ENCODE measurements around the gene UBA1.
"Not testable (repeated sequence)": the region's sequence is repeated elsewhere in the genome, so short reads cannot be mapped to it uniquely, and the experiment has no call there.

UBA1 gene

DNA sequence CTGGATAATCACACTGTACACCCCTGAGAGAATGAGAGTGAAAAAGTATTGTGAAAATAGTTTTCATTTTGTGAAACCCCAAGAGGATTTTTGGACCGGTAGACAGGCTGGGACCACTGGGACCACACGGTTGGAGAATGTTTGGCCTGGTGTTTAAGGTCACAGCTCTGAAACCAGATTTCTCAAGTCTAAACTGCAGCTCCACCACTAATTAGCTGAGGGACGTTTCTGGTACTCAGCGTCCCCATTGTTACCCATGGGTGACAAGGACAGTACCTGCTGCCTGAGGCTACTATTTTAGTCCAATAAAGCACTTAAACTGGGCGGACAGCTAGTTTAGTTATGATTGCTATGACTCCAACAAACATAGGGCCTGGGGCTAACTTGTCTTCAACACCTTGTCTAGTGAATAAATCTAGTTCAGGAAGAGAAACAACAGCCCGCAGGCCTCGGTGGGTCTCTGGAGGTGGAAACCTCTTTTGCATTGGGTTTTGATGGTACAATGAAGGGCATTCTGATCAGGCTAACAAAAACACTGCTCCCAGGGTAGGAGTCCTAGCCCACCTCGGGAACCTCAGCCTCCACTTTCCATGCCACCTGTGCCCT is 38.7 kb downstream of the UBA1 start:
- DNase-seq = no peak

DNA sequence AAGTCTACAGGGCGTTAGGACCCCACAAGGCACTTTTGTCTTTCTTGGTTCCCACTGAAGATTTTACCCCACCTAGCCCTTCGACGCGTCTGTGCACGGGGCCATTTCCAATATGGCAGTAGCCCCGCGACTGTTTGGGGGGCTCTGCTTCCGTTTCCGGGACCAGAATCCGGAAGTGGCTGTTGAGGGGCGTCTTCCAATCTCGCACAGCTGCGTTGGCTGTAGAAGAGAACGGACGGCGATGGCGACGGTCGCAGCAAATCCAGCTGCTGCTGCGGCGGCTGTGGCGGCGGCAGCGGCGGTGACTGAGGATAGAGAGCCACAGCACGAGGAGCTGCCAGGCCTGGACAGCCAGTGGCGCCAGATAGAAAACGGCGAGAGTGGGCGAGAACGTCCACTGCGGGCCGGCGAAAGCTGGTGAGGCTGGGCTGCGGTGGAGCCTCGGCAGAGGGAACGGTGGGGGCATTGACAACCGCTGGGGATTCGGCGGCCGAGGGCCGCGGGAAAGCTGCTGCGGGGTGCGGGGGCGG is 39.2 kb downstream of the UBA1 start, which contains the start of gene USP11:
TSS of gene USP11 (plus strand) at position 207 of the 530 bp plus-strand sequence. CDS start at position 242, 35 bp downstream.
- DNase-seq = peak; percentile 82

DNA sequence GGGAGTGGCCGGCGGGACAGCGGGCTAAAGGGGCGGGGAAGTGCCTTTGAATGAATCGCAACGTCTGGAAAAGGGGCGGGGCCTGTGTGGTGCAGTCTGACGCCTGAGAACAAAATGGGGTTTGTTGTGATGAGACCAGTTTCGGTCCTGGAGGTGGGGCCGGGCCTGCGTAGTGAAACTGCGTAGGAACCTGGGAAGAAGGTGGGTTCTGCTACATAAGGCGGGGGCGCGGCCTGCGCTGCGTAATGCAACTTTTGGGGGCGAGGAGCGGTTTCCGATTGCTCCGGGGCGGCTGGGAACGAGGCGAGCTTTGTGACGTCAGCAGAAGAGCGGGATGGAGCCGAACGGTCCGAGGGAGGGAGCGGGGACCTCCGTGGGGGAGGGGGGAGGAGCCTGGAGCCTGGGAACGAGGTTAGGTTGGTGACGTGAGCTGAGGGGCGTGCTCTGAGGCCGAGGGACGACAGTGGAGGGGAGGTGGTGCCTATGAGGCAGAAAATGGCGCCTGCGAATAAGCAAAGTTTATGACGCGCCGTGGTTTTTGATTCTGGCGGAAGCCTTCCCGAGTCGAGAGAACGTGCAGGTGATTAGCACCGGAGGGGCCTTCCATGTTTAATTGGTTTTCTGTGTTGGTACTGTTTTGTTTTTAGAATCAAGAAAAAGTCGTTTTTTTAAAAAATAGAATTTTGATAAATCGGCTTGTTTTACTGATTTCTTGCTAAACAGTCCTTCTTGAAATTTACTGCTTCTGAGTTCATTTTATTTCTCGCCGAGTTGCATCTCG is 39.9 kb downstream of the UBA1 start:
- DNase-seq = peak; percentile 97

DNA sequence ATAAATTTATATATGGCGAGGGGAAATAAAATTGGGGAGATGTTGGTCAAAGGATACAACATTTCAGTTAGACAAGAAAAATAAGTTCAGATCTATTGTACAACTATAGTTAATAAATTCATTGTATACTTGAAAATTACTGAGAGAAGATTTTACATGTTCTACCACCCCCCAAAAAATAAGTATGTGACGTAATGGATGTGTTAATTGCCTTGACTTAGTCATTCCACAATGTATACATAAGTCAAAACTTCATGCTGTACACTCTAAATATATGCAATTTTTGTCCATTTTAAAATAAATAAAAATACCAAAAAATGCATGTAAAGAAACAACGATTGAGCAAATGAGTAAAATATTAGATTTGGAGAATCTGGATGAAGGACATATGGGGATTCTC is 41.0 kb downstream of the UBA1 start:
- no peak for DNase-seq

DNA sequence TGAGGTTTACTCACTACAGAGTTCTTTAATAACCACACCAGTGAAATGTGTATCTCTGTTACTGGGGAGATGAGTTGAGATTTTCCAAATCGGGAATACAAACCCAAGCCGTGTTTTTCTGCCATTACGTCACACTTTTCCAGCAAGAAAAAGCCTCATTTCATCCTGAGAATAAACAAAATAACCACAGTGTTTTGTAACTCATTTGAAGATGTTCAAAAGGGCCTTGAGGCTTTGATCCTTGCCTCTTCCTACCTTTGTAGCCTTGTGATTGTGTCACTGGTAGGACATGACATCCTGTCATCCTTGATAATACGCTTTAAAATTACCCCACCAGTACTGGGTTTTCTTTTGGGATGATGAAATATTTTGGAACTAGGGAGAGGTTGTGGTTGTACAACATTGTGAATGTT is 42.1 kb downstream of the UBA1 start:
- no peak for DNase-seq

DNA sequence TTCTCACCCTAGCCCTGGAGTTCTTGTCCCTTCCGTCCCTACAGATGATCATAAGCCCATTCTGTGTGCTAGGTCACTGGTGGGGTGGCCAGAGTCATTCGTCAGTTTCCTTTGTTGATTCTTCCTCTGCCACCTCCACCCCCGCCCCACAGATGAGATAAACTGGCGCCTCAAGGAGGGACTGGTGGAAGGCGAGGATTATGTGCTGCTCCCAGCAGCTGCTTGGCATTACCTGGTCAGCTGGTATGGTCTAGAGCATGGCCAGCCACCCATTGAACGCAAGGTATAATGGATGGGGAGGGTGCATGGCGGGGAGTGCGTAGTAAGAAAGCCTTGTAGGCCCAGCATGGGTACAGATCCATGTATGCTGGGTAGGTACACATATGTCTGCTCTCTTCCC is 45.6 kb downstream of the UBA1 start:
- no peak for DNase-seq

DNA sequence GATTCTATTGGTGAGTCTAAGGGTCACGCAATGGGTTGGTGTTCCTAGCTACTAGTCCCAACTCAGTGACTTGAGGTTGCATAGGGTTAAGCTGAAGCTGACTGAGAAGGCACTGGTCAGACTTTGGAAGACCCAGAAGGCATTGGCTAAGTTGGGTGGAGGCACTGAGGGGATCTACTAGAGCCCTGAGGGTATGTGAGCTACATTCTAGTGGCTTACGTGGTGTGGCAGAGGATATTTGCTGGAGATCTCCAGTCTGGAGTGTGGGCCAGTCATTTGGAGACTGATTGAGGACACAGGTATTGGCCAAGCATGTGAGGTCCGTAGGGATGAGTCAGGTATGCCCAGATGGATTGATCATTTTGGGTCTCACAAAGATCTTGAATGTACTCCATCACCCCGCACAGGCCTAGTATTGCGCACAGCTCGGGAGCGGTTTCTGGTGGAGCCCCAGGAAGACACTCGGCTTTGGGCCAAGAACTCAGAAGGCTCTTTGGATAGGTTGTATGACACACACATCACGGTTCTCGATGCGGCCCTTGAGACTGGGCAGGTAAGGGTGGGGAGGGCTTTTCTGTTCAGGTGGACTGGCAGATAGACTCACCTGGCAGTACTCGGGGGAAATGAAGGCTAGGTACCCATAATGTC is 46.4 kb downstream of the UBA1 start:
- DNase-seq = no peak

DNA sequence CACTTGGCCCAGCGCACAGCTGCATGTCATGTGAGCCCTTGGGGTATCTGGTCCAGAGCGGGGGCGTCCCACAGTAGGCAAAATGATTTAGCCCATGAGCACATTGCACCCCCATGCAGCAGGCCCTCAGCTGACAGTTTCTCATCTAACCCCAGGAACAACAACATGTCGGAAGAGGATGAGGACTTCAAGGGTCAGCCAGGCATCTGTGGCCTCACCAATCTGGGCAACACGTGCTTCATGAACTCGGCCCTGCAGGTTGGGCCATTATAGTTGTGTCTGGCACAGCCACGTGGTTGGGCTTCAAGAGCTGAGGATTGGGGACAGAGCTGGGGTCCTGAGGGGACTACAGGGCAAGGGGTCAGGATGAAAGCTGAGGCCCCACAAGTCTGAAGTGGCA is 47.0 kb downstream of the UBA1 start:
- DNase-seq = no peak

DNA sequence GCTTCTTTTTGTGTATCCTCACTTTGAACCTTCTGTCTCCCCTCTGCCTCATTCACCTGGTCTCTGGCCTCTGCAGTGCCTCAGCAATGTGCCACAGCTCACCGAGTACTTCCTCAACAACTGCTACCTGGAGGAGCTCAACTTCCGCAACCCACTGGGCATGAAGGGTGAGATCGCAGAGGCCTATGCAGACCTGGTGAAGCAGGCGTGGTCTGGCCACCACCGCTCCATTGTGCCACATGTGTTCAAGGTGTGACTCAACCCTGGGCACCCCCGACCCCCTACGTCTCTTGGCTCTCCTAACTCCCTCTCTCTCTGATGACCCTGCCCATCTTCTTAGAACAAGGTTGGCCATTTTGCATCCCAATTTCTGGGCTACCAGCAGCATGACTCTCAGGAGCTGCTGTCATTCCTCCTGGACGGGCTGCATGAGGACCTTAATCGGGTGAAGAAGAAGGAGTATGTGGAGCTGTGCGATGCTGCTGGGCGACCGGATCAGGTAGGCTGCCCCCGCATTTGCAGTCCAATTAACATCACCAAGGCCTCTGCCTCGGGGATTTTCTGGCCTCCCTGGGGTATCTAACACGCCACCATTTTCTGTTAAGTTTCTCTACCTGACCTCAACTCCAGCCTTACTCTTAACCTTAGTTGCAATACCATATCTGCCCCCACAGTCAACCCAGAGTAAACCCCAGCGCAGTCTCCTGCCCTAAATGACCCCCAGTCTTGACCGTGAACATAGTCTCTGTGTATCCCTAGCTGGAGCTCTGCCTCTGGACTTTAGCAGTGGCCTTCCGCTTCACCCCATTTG is 47.8 kb downstream of the UBA1 start:
- no peak for DNase-seq

DNA sequence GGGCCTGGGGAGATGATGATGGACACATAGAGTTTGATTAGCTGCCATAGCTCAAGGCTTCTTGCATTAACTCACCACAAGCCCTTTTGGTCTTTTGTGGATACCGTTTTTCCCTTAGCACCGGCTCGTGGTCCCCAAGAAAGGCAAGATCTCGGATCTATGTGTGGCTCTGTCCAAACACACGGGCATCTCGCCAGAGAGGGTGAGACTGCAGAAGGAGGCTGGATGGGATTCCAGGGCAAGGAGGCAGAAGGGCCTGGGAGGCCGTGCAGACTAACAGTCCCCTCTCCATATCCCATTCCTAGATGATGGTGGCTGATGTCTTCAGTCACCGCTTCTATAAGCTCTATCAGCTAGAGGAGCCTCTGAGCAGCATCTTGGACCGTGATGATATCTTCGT is 48.7 kb downstream of the UBA1 start:
- DNase-seq = no peak

DNA sequence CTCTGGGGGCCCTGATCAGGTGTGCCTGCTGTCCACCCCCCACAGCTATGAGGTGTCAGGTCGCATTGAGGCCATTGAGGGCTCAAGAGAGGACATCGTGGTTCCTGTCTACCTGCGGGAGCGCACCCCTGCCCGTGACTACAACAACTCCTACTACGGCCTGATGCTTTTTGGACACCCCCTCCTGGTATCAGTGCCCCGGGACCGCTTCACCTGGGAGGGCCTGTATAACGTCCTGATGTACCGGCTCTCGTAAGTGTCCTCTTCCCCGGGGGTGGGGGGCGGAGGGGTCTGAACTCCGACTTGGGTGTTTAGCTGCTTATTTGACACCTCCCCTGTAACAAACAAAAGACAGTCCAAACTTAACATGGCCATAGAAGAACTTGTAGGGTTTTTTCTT is 49.7 kb downstream of the UBA1 start:
- no peak for DNase-seq

DNA sequence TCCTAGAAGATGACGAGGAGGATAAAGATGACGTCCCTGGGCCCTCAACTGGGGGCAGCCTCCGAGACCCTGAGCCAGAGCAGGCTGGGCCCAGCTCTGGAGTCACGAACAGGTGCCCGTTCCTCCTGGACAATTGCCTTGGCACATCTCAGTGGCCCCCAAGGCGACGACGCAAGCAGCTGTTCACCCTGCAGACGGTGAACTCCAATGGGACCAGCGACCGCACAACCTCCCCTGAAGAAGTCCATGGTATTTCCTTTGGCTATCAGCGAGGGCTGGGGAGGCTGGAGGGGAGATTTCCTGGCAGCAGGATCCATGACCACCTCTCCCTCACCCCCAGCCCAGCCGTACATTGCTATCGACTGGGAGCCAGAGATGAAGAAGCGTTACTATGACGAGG is 51.0 kb downstream of the UBA1 start:
- DNase-seq = no peak

DNA sequence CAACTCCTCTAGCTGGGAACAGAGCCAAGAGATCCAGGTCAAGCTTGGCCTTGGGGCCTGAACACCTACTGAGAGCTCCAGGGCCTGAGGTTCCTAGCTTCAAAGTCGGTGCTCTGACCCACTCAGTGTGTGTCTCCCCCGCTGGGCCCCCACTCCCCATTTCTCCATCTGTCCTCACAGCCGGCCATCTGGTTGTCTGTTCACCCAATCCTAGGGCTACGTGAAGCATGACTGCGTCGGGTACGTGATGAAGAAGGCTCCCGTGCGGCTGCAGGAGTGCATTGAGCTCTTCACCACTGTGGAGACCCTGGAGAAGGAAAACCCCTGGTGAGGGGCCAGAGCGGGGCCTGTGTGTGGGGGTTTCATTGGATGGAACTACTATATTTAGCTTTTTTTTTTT is 51.5 kb downstream of the UBA1 start:
- no peak for DNase-seq

DNA sequence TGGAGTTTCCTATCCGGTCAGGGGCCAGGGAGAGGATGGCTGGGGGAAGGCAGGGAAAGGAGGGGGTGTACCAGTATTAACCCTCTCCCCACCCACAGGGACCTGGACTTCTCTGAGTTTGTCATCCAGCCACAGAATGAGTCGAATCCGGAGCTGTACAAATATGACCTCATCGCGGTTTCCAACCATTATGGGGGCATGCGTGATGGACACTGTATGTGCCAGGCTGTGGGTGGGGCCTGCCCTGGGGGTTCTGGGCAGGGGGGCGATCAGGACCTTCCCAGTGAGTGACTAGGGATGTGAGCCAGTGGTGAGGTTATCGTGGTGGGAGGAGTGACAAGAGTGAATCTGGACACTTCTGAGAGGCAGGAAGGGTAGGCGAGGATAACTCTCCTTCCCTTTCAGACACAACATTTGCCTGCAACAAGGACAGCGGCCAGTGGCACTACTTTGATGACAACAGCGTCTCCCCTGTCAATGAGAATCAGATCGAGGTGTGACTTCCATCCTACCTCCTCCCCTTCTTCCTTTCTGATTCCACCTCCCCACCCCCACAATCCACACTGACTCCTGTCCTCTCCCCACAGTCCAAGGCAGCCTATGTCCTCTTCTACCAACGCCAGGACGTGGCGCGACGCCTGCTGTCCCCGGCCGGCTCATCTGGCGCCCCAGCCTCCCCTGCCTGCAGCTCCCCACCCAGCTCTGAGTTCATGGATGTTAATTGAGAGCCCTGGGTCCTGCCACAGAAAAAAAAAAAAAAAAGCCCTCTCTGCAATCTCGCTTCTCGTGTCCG is 53.8 kb downstream of the UBA1 start:
- DNase-seq = no peak

DNA sequence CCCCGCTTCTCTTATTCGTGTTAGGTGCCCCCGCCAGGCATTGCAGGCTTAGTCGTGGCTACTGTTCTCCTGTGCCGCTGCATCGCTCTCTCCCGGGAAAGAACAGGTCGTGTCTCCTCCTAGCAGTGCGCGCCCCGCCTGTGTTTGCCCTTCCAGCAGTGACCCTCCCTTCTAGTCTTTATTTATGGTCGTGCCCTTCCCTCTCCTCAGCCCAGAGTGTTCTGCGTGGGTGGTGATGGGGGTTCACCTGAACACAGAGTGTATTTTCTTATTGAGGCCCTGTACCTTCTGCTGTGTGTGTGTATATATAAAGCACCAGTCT is 54.3 kb downstream of the UBA1 start:
- no peak for DNase-seq

DNA sequence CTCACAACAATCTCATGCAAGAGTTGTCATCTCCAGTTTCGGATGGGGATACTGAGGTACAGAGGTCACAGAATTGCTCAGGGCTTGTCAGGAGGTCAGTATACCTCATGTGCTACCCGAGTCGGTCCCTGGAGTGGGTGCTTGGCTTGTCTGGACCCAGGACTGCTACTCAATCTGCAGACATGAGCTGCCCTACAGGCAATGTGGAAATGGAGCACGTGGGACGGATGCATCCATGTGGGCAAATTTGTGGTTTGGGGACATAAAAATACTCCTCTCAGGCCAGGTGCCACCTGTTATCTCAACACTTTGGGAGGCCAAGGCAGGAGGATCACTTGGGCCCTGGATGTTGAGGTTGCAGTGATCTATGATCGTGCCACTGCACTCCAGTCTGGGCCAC is 54.9 kb downstream of the UBA1 start:
- DNase-seq = no peak

DNA sequence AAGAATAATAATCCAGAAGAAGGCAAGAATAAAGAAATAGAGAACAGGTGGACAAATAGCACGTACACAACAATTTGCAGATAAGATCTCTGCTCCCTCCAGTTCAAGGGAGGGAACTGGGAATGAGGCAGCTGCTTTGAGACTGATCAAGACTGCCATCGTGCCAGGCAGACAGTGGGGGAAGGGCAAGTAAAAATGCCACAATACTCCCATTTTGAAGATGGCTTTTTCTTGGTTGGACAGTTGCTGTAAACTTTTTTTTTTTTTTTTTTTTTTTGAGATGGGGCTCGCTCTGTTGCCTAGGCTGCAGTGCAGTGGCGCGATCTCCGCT is 56.4 kb downstream of the UBA1 start:
- no peak for DNase-seq

DNA sequence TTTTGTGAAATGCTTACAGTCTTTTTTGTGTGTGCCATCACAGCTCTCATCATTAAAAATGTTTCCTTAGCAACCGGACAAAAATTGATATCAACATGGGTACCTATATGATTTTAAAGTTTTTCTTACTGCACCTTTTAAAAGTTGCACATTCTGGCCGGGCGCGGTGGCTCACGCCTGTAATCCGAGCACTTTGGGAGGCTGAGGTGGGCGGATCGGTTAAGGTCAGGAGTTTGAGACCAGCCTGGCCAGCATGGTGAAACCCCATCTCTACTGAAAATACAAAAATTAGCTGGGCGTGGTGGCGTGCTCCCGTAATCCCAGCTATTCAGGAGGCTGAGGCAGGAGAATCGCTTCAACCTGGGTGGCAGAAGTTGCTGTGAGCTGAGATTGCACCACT is 64.0 kb downstream of the UBA1 start:
- DNase-seq = not testable (repeated sequence)
